Measurements from ENCODE around the gene RILP.

- TF ChIP-seq CTCF (IDR thresholded peaks at IDR 0.05), result no peak
- TF ChIP-seq EP300 (IDR thresholded peaks at IDR 0.05), result no peak
- TF ChIP-seq POLR2AphosphoS5 (IDR thresholded peaks at IDR 0.05), result no peak
- TF ChIP-seq POLR2A (IDR thresholded peaks at IDR 0.05), result no peak
Observed at GRCh38 chr17:1607971-1608320, 41.7 kb downstream of the RILP start.
